ENCODE measurements around the gene RASA3.

RASA3 gene

GRCh38 chr13:114126789-114127472 lies 5.5 kb downstream of the RASA3 start:
- TF ChIP-seq GATA2 (IDR thresholded peaks at IDR 0.05; ENCODE audit: low read depth, low read length) (no peak), GATA3 (IDR thresholded peaks at IDR 0.05; ENCODE audit: low read depth, low read length) (no peak)

GRCh38 chr13:114125589-114125988 lies 6.8 kb downstream of the RASA3 start:
- TF ChIP-seq GATA3 (IDR thresholded peaks at IDR 0.05; ENCODE audit: low read depth, low read length), result no peak
- TF ChIP-seq GATA2 (IDR thresholded peaks at IDR 0.05; ENCODE audit: low read depth, low read length), result no peak

- TF ChIP-seq GATA2 (IDR thresholded peaks at IDR 0.05; ENCODE audit: low read depth, low read length) (peak; percentile 48; the same call in 1 of the 2 replicates), GATA3 (IDR thresholded peaks at IDR 0.05; ENCODE audit: low read depth, low read length) (no peak)
Measured at GRCh38 chr13:114124921-114125320, 7.5 kb downstream of the RASA3 start.

GRCh38 chr13:114124431-114124830 lies 8.0 kb downstream of the RASA3 start:
- no peak for TF ChIP-seq GATA2 (IDR thresholded peaks at IDR 0.05; ENCODE audit: low read depth, low read length)
- no peak for TF ChIP-seq GATA3 (IDR thresholded peaks at IDR 0.05; ENCODE audit: low read depth, low read length)

GRCh38 chr13:114123876-114124275 lies 8.5 kb downstream of the RASA3 start:
- no peak for TF ChIP-seq GATA2 (IDR thresholded peaks at IDR 0.05; ENCODE audit: low read depth, low read length)
- TF ChIP-seq GATA3 (IDR thresholded peaks at IDR 0.05; ENCODE audit: low read depth, low read length), result no peak

GRCh38 chr13:114123448-114123847 lies 9.0 kb downstream of the RASA3 start:
- TF ChIP-seq GATA3 (IDR thresholded peaks at IDR 0.05; ENCODE audit: low read depth, low read length), result no peak
- TF ChIP-seq GATA2 (IDR thresholded peaks at IDR 0.05; ENCODE audit: low read depth, low read length), result no peak

- TF ChIP-seq GATA2 (IDR thresholded peaks at IDR 0.05; ENCODE audit: low read depth, low read length), result no peak
- TF ChIP-seq GATA3 (IDR thresholded peaks at IDR 0.05; ENCODE audit: low read depth, low read length), result no peak
Measured at GRCh38 chr13:114122591-114123211, 9.7 kb downstream of the RASA3 start.

GRCh38 chr13:114122127-114122511 lies 10.3 kb downstream of the RASA3 start:
- no peak for TF ChIP-seq GATA2 (IDR thresholded peaks at IDR 0.05; ENCODE audit: low read depth, low read length)
- no peak for TF ChIP-seq GATA3 (IDR thresholded peaks at IDR 0.05; ENCODE audit: low read depth, low read length)

- TF ChIP-seq GATA3 (IDR thresholded peaks at IDR 0.05; ENCODE audit: low read depth, low read length) (no peak), GATA2 (IDR thresholded peaks at IDR 0.05; ENCODE audit: low read depth, low read length) (no peak)
Measured at GRCh38 chr13:114121496-114122126, 10.8 kb downstream of the RASA3 start.

GRCh38 chr13:114121031-114121430 lies 11.4 kb downstream of the RASA3 start:
- TF ChIP-seq GATA2 (IDR thresholded peaks at IDR 0.05; ENCODE audit: low read depth, low read length) (no peak), GATA3 (IDR thresholded peaks at IDR 0.05; ENCODE audit: low read depth, low read length) (no peak)

- no peak for TF ChIP-seq GATA2 (IDR thresholded peaks at IDR 0.05; ENCODE audit: low read depth, low read length)
- TF ChIP-seq GATA3 (IDR thresholded peaks at IDR 0.05; ENCODE audit: low read depth, low read length), result no peak
Measured at GRCh38 chr13:114120591-114121011, 11.8 kb downstream of the RASA3 start.

GRCh38 chr13:114119196-114119595 lies 13.2 kb downstream of the RASA3 start:
- TF ChIP-seq GATA3 (IDR thresholded peaks at IDR 0.05; ENCODE audit: low read depth, low read length), result no peak
- no peak for TF ChIP-seq GATA2 (IDR thresholded peaks at IDR 0.05; ENCODE audit: low read depth, low read length)

GRCh38 chr13:114118511-114119123 lies 13.8 kb downstream of the RASA3 start:
- TF ChIP-seq GATA2 (IDR thresholded peaks at IDR 0.05; ENCODE audit: low read depth, low read length) (no peak), GATA3 (IDR thresholded peaks at IDR 0.05; ENCODE audit: low read depth, low read length) (no peak)

- TF ChIP-seq GATA3 (IDR thresholded peaks at IDR 0.05; ENCODE audit: low read depth, low read length) (no peak), GATA2 (IDR thresholded peaks at IDR 0.05; ENCODE audit: low read depth, low read length) (no peak)
Measured at GRCh38 chr13:114118086-114118485, 14.3 kb downstream of the RASA3 start.
